H9 (cell line): ENCODE data around the gene FHL2. TPM values are rescaled to one million over a fixed set of nuclear protein-coding genes. Genes with fewer than 3 reads are reported as not detected.
A peak's percentile ranks its signal among the peaks of the same experiment; 100 is the strongest.

Experiments
- DNase-seq: peaks from one replicate; pipeline ENCODE4 v3.0.0-alpha.2; 2017
- H2AFZ ChIP-seq: one replicate; pipeline ENCODE4 v1.6.1; 2013; ENCODE audit warnings: mild to moderate bottlenecking, low read length, control low read depth, moderate library complexity
- H2AK5ac ChIP-seq: 2 replicates; pipeline ENCODE4 v1.6.1; 2013; ENCODE audit warnings: low read length, control low read depth, mixed read lengths; ENCODE audit not compliant: insufficient read length
- H2BK120ac ChIP-seq: one replicate; pipeline ENCODE4 v1.6.1; 2013; ENCODE audit warnings: low read depth, mild to moderate bottlenecking, low read length, control low read depth, inconsistent platforms; ENCODE audit not compliant: poor library complexity, severe bottlenecking
- H2BK12ac ChIP-seq: 2 replicates; pipeline ENCODE4 v1.6.1; 2013; ENCODE audit warnings: low read length, control low read depth, mixed read lengths, low read depth; ENCODE audit not compliant: insufficient read length
- H2BK15ac ChIP-seq: 2 replicates; pipeline ENCODE4 v1.6.1; 2013; ENCODE audit warnings: low read depth, low read length, control low read depth
- H2BK20ac ChIP-seq: one replicate; pipeline ENCODE4 v1.6.1; 2013; ENCODE audit warnings: low read depth, mild to moderate bottlenecking, low read length, control low read depth, inconsistent platforms; ENCODE audit not compliant: poor library complexity, severe bottlenecking
- H2BK5ac ChIP-seq: 2 replicates; pipeline ENCODE4 v1.6.1; 2013; ENCODE audit warnings: low read length, control low read depth, mixed read lengths; ENCODE audit not compliant: insufficient read length
- H3K14ac ChIP-seq: 2 replicates; pipeline ENCODE4 v1.6.1; 2013; ENCODE audit warnings: low read length, control low read depth; ENCODE audit not compliant: insufficient read depth
- H3K18ac ChIP-seq: 2 replicates; pipeline ENCODE4 v1.6.1; 2013; ENCODE audit warnings: low read depth, mild to moderate bottlenecking, mixed read lengths, low read length, control low read depth; ENCODE audit not compliant: insufficient read length
- H3K23ac ChIP-seq: 2 replicates; pipeline ENCODE4 v1.6.1; 2013; ENCODE audit warnings: low read length, control low read depth, mixed read lengths, low read depth; ENCODE audit not compliant: insufficient read length
- H3K23me2 ChIP-seq: 2 replicates; pipeline ENCODE4 v1.6.1; 2013; ENCODE audit warnings: low read depth, mild to moderate bottlenecking, mixed read lengths, low read length, control low read depth; ENCODE audit not compliant: insufficient read length, poor library complexity, severe bottlenecking
- H3K27ac ChIP-seq: 2 replicates; pipeline ENCODE4 v1.5.1; 2013; ENCODE audit warnings: low read length, control low read depth, mixed read lengths, low read depth; ENCODE audit not compliant: insufficient read length
- H3K27me3 ChIP-seq: 2 replicates; pipeline ENCODE4 v1.6.1; 2013; ENCODE audit warnings: low read length, control low read depth, inconsistent platforms; ENCODE audit not compliant: insufficient read depth
- H3K4ac ChIP-seq: 2 replicates; pipeline ENCODE4 v1.6.1; 2013; ENCODE audit warnings: low read depth, mild to moderate bottlenecking, control low read depth, inconsistent platforms, low read length, moderate library complexity
- H3K4me1 ChIP-seq: 2 replicates; pipeline ENCODE4 v1.6.1; 2013; ENCODE audit warnings: low read length, control low read depth, inconsistent platforms; ENCODE audit not compliant: insufficient read depth
- H3K4me2 ChIP-seq: 2 replicates; pipeline ENCODE4 v1.6.1; 2013; ENCODE audit warnings: low read length, control low read depth, mixed read lengths; ENCODE audit not compliant: insufficient read length, insufficient read depth
- H3K56ac ChIP-seq: 2 replicates; pipeline ENCODE4 v1.6.1; 2013; ENCODE audit warnings: low read depth, mild to moderate bottlenecking, mixed read lengths, low read length, control low read depth; ENCODE audit not compliant: insufficient read length
- H3K79me1 ChIP-seq: 2 replicates; pipeline ENCODE4 v1.6.1; 2013; ENCODE audit warnings: low read depth, mild to moderate bottlenecking, moderate library complexity, low read length, control low read depth, inconsistent platforms; ENCODE audit not compliant: insufficient read depth, poor library complexity, severe bottlenecking
- H3K79me2 ChIP-seq: 2 replicates; pipeline ENCODE4 v1.6.1; 2013; ENCODE audit warnings: low read length, control low read depth, inconsistent platforms; ENCODE audit not compliant: insufficient read depth
- H3K9ac ChIP-seq: 2 replicates; pipeline ENCODE4 v1.6.1; 2013; ENCODE audit warnings: low read length, control low read depth, mixed read lengths; ENCODE audit not compliant: insufficient read length; ENCODE audit errors: extremely low read depth
- H3K9me3 ChIP-seq: one replicate; pipeline ENCODE4 v1.6.1; 2013; ENCODE audit warnings: low read depth, low read length, inconsistent platforms; ENCODE audit not compliant: control insufficient read depth
- H3T11ph ChIP-seq: one replicate; pipeline ENCODE4 v1.6.1; 2013; ENCODE audit warnings: mild to moderate bottlenecking, low read length, control low read depth, inconsistent platforms
- H4K20me1 ChIP-seq: one replicate; pipeline ENCODE4 v1.6.1; 2013; ENCODE audit not compliant: control insufficient read depth, insufficient read length, insufficient read depth
- H4K5ac ChIP-seq: 2 replicates; pipeline ENCODE4 v1.6.1; 2013; ENCODE audit warnings: low read depth, mild to moderate bottlenecking, mixed read lengths, low read length, control low read depth; ENCODE audit not compliant: insufficient read length
- H4K8ac ChIP-seq: replicated peaks from 2 replicates; pipeline ENCODE4 v1.6.1; 2013; ENCODE audit warnings: low read length, control low read depth, mixed read lengths, low read depth; ENCODE audit not compliant: insufficient read length
- H4K91ac ChIP-seq: 2 replicates; pipeline ENCODE4 v1.6.1; 2013; ENCODE audit warnings: low read depth, mild to moderate bottlenecking, moderate library complexity, mixed read lengths, low read length, control low read depth; ENCODE audit not compliant: insufficient read length
- H3K27ac Mint-ChIP-seq, 3 experiments: 2 replicates in 2 of 3; 3 replicates in 1 of 3; pipeline ENCODE4 v1.8.0; 2020 to 2021; ENCODE audit warnings: mixed read lengths in 3 of 3, mild to moderate bottlenecking in 1 of 3, moderate library complexity in 1 of 3
- H3K27me3 Mint-ChIP-seq: 2 replicates; pipeline ENCODE4 v1.8.0; 2021; ENCODE audit warnings: low read depth, mild to moderate bottlenecking, moderate library complexity, mixed read lengths
- H3K36me3 Mint-ChIP-seq, 3 experiments: 2 replicates in 2 of 3; 3 replicates in 1 of 3; pipeline ENCODE4 v1.8.0; 2020 to 2021; ENCODE audit warnings: low read depth in 3 of 3, mixed read lengths in 3 of 3; ENCODE audit not compliant: insufficient read depth in 1 of 3
- H3K4me1 Mint-ChIP-seq, 2 experiments: 2 replicates each; pipeline ENCODE4 v1.8.0; 2020; ENCODE audit warnings: mixed read lengths in 2 of 2
- H3K4me3 Mint-ChIP-seq, 2 experiments: 2 replicates in 1 of 2; 3 replicates in 1 of 2; pipeline ENCODE4 v1.8.0; 2020 to 2021; ENCODE audit warnings: mild to moderate bottlenecking in 2 of 2, mixed read lengths in 2 of 2, moderate library complexity in 1 of 2
- H3K9me3 Mint-ChIP-seq, 2 experiments: 2 replicates in 1 of 2; 3 replicates in 1 of 2; pipeline ENCODE4 v1.8.0; 2020; ENCODE audit warnings: mild to moderate bottlenecking in 2 of 2, mixed read lengths in 2 of 2, moderate library complexity in 1 of 2
- CTCF ChIP-seq: fragments of 200-600 bp; sonication (generic); conservative IDR thresholded peaks from 3 replicates; pipeline ENCODE4 v1.8.0; 2021; ENCODE audit warnings: antibody characterized with exemption, mild to moderate bottlenecking
- WGBS: extraction: QIAGEN DNeasy Blood & Tissue Kit; methylation state at CpG from one replicate; pipeline ENCODE4 v1.1.7; 2013; ENCODE audit warnings: missing lambda C conversion rate, low lambda C conversion rate, mixed read lengths; ENCODE audit not compliant: insufficient read length; ENCODE audit errors: extremely low coverage; 5-methylcytosine and 5-hydroxymethylcytosine counted together
- total RNA-seq: library from RNA; stranded (reverse); gene quantifications from 2 replicates; pipeline ENCODE4 v1.2.1, GENCODE V29; 2021

The FHL2 gene
- total RNA-seq, 1 experiment from 2014 or later = 34.9 TPM

DNA sequence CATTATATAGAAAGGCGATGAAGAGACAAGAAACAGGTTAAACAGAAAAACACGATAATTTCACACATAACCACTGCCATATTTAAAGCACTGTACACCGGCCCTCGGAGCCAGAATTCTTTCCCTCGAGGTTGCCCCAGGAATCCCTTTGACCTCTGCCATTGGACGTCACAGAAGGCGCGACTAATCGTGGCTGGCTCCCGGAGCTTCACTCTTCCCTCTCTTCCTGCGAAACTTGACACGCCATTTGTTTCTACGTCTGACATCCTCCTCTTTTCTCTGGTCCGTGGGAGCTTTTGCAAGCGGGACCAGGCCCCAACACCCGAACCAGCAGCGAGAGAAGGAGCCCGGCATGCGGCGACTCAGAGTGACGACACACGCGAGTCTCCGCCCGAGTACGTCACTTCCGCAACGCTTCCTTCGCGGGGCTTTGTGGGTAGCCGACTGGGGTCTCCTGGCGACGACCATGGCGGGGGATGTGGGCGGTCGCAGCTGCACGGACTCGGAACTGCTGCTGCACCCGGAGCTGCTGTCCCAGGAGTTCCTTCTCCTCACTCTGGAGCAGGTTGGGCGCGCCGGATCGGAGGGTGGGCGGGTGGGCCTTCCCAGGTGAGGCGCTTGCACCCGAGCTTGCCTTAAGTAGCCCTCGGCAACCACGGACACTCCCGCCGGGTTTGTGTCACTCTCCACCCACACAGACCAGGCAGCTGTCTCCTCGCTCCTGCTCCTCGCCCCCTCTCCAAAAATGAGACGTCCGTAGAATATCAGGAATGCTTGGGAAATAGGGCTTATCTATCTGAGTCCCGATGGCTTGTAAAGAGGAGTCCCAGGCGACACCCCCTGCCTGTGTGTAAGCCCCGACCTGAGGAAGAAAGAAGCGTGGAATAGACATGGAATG is 61.5 kb downstream of the FHL2 start, which contains the start of gene C2orf49:
Gene C2orf49 (plus strand): TSS at position 419 of the 898 bp plus-strand sequence. CDS start 48 bp downstream, at position 467.
- DNase-seq = peak; percentile 92
- H2AFZ ChIP-seq = peak within 1 kb of the TSS; percentile 100
- TF ChIP-seq CTCF = no peak
- Mint-ChIP-seq H3K36me3 (peaks cover 6 to 34% (median 27%) of the 10 kb centered on the region in 3 experiments; a peak in 6 of 7 replicates), H3K27ac (peak within 1 kb of the TSS; percentile 100), H3K4me1 (peaks cover 10 to 16% of the 10 kb centered on the region in 2 experiments), H3K9me3 (peaks cover 0 to 3% of the 10 kb centered on the region in 2 experiments; a peak in 1 of 5 replicates), H3K27me3 (no peaks in the 10 kb centered on the region; the same call in 1 of the 2 replicates), H3K4me3 (peak within 1 kb of the TSS; percentile 99 to 100)
- peak within 1 kb of the TSS; percentile 99 for H2BK5ac ChIP-seq
- peak within 1 kb of the TSS; percentile 99 for H2BK120ac ChIP-seq
- H2BK15ac ChIP-seq = no peak within 1 kb of the TSS
- no peak within 1 kb of the TSS for H3K23ac ChIP-seq
- no peak within 1 kb of the TSS for H2AK5ac ChIP-seq
- peak within 1 kb of the TSS; percentile 95 for H3K56ac ChIP-seq
- peak within 1 kb of the TSS; percentile 100 for H3T11ph ChIP-seq
- H3K27me3 ChIP-seq = no peaks in the 10 kb centered on the region
- no peaks in the 10 kb centered on the region for H3K9me3 ChIP-seq
- H4K91ac ChIP-seq = peak within 1 kb of the TSS; percentile 22
- H2BK20ac ChIP-seq = peak within 1 kb of the TSS; percentile 98
- no peaks in the 10 kb centered on the region for H3K4me1 ChIP-seq
- H3K23me2 ChIP-seq = peaks cover 9% of the 10 kb centered on the region
- H4K5ac ChIP-seq = peak within 1 kb of the TSS; percentile 99
- peak within 1 kb of the TSS; percentile 96 for H2BK12ac ChIP-seq
- H3K79me1 ChIP-seq = peaks cover 5% of the 10 kb centered on the region
- peak within 1 kb of the TSS; percentile 100 for H3K14ac ChIP-seq
- H3K9ac ChIP-seq = peak within 1 kb of the TSS; percentile 100
- peak within 1 kb of the TSS; percentile 97 for H3K27ac ChIP-seq
- WGBS = no CpG with 5 or more reads among the region's 58 CpGs
- no peaks in the 10 kb centered on the region for H4K20me1 ChIP-seq
- peak within 1 kb of the TSS; percentile 85 for H3K4me2 ChIP-seq
- peaks cover 16% of the 10 kb centered on the region for H3K79me2 ChIP-seq
- H4K8ac ChIP-seq = peak within 1 kb of the TSS; percentile 99
- peak within 1 kb of the TSS; percentile 100 for H3K18ac ChIP-seq
- H3K4ac ChIP-seq = peak within 1 kb of the TSS; percentile 85; the same call in 1 of the 2 replicates
